ENCODE results near the gene SNPH. TPM values are rescaled to one million over a fixed set of nuclear protein-coding genes. Genes with fewer than 3 reads are reported as not detected.

Gene SNPH
- total RNA-seq, 1 donor from 2014 or later: 0.43 TPM

- Histone ChIP-seq H3K9me3 (ENCODE audit: low read depth) (no peaks in the 10 kb centered on the region), H3K79me2 (ENCODE audit: low read depth) (peaks cover 64% of the 10 kb centered on the region), H3K27ac (no peak overlapping the region), H3K4me2 (no peak overlapping the region), H2AFZ (replicated peaks) (no peak overlapping the region), H3F3A (ENCODE audit: low read depth) (no peaks in the 10 kb centered on the region), H3K9ac (no peak overlapping the region), H4K20me1 (ENCODE audit: low read depth) (peaks cover 69% of the 10 kb centered on the region), H3K4me3 (no peak overlapping the region), H3K36me3 (no peaks in the 10 kb centered on the region), H3K4me1 (peaks cover 4% of the 10 kb centered on the region), H3K27me3 (no peaks in the 10 kb centered on the region)
- Mint-ChIP-seq H3K4me3 (no peak overlapping the region), H3K9me3 (no peaks in the 10 kb centered on the region), H3K36me3 (peaks cover 13% of the 10 kb centered on the region), H3K4me1 (peaks cover 13% of the 10 kb centered on the region), H3K27ac (no peak overlapping the region), H3K27me3 (ENCODE audit: insufficient read depth, low read depth) (no peaks in the 10 kb centered on the region)
- DNase-seq (ENCODE audit: low spot score): no peak
- TF ChIP-seq EZH2phosphoT487 (IDR thresholded peaks at IDR 0.05) (no peak), EZH2 (IDR thresholded peaks at IDR 0.05) (no peak)
- TF ChIP-seq, protein P1, sequence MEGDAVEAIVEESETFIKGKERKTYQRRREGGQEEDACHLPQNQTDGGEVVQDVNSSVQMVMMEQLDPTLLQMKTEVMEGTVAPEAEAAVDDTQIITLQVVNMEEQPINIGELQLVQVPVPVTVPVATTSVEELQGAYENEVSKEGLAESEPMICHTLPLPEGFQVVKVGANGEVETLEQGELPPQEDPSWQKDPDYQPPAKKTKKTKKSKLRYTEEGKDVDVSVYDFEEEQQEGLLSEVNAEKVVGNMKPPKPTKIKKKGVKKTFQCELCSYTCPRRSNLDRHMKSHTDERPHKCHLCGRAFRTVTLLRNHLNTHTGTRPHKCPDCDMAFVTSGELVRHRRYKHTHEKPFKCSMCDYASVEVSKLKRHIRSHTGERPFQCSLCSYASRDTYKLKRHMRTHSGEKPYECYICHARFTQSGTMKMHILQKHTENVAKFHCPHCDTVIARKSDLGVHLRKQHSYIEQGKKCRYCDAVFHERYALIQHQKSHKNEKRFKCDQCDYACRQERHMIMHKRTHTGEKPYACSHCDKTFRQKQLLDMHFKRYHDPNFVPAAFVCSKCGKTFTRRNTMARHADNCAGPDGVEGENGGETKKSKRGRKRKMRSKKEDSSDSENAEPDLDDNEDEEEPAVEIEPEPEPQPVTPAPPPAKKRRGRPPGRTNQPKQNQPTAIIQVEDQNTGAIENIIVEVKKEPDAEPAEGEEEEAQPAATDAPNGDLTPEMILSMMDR (IDR thresholded peaks at IDR 0.05): no peak
Observed at GRCh38 chr20:1331101-1331500, 65.0 kb downstream of the SNPH start.

- Histone ChIP-seq H3K4me3 (no peak overlapping the region), H3K79me2 (ENCODE audit: low read depth) (peaks cover 55% of the 10 kb centered on the region), H2AFZ (replicated peaks) (no peak overlapping the region), H3F3A (ENCODE audit: low read depth) (no peaks in the 10 kb centered on the region), H3K9ac (no peak overlapping the region), H4K20me1 (ENCODE audit: low read depth) (peaks cover 64% of the 10 kb centered on the region), H3K4me2 (no peak overlapping the region), H3K27me3 (no peaks in the 10 kb centered on the region), H3K9me3 (ENCODE audit: low read depth) (no peaks in the 10 kb centered on the region), H3K4me1 (no peaks in the 10 kb centered on the region), H3K36me3 (no peaks in the 10 kb centered on the region), H3K27ac (no peak overlapping the region)
- Mint-ChIP-seq H3K9me3 (no peaks in the 10 kb centered on the region), H3K4me3 (no peak overlapping the region), H3K27me3 (ENCODE audit: insufficient read depth, low read depth) (no peaks in the 10 kb centered on the region), H3K36me3 (peaks cover 13% of the 10 kb centered on the region), H3K27ac (no peak overlapping the region), H3K4me1 (peaks cover 12% of the 10 kb centered on the region)
- TF ChIP-seq EZH2 (IDR thresholded peaks at IDR 0.05): no peak
- TF ChIP-seq EZH2phosphoT487 (IDR thresholded peaks at IDR 0.05): no peak
- TF ChIP-seq, protein P1 (IDR thresholded peaks at IDR 0.05): no peak
- no peak for DNase-seq (ENCODE audit: low spot score)
Observed at GRCh38 chr20:1331801-1332453, 65.8 kb downstream of the SNPH start.

DNA sequence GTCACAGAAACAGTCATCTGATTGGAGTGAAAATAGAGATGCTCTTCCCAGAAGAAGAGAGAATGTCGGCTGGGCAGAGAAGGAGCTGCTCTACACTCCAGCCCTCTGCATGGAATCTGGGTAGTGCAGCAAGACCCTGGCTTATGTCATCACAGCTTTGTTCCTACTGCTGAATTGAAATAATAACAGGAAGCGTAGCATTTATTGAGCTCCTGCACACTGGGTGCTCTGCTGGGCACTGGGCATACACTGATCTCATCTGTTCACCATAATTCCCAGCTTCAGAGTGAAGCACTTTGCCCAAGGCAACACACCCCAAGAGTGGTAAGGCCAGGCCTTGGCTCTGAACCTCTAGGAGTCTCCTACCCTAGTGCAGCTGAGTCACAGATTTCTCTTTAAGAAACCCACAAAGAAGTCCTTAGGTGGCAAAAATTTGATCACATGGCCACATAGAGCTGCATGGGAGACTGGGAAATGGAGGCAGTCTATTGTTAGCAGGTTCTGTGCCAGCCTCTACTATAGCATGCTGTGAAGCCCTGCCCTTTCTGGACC is 66.7 kb downstream of the SNPH start:
- Histone ChIP-seq H3K27ac (no peak overlapping the region), H3K79me2 (ENCODE audit: low read depth) (peaks cover 46% of the 10 kb centered on the region), H3K9me3 (ENCODE audit: low read depth) (no peaks in the 10 kb centered on the region), H3K4me2 (no peak overlapping the region), H2AFZ (replicated peaks) (no peak overlapping the region), H3K4me3 (no peak overlapping the region), H4K20me1 (ENCODE audit: low read depth) (peaks cover 61% of the 10 kb centered on the region), H3F3A (ENCODE audit: low read depth) (no peaks in the 10 kb centered on the region), H3K27me3 (no peaks in the 10 kb centered on the region), H3K9ac (no peak overlapping the region), H3K36me3 (no peaks in the 10 kb centered on the region), H3K4me1 (no peaks in the 10 kb centered on the region)
- Mint-ChIP-seq H3K4me1 (peaks cover 3% of the 10 kb centered on the region), H3K27me3 (ENCODE audit: insufficient read depth, low read depth) (no peaks in the 10 kb centered on the region), H3K27ac (no peak overlapping the region), H3K4me3 (no peak overlapping the region), H3K36me3 (peaks cover 13% of the 10 kb centered on the region), H3K9me3 (no peaks in the 10 kb centered on the region)
- DNase-seq (ENCODE audit: low spot score): no peak
- TF ChIP-seq EZH2phosphoT487 (IDR thresholded peaks at IDR 0.05) (no peak), EZH2 (IDR thresholded peaks at IDR 0.05) (no peak)
- TF ChIP-seq, protein P1 (IDR thresholded peaks at IDR 0.05): no peak

Data from neural progenitor cell (in vitro differentiated cells).